GM12878 (cell line): ENCODE results near the gene PLEKHS1. TPM values are rescaled to one million over a fixed set of nuclear protein-coding genes. Genes with fewer than 3 reads are reported as not detected.

Experiments
- ATAC-seq: fragments of 200-7000 bp; cut with Tn5 transposase; 3 replicates; pipeline ENCODE4 v1.9.1; 2020; ENCODE audit warnings: mild to moderate bottlenecking, moderate library complexity
- BruUV-seq: library from RNA; stranded (reverse); fragments of 400-500 nt; replicated peaks from 2 replicates; lab custom pipeline; 2021; lab: Mats Ljungman, UMichigan
- CTCF ChIA-PET: fragments of 300-600 bp; sonication (Branson Sonifier 250); formaldehyde crosslinking; extraction: SDS; loops from one replicate; lab custom pipeline; 2021; ENCODE audit warnings: inconsistent platforms; lab: Yijun Ruan, JAX
- POLR2A ChIA-PET: fragments of 350-600 bp; formaldehyde crosslinking; extraction: SDS; loops from one replicate; lab custom pipeline; 2021; ENCODE audit warnings: inconsistent platforms; lab: Charles Lee
- RAD21 ChIA-PET: fragments of 300-600 bp; sonication (Branson Sonifier 250); formaldehyde crosslinking; loops from one replicate; lab custom pipeline; 2023; ENCODE audit warnings: antibody characterized with exemption; ENCODE audit not compliant: unreplicated experiment; lab: Charles Lee
- SMC1A ChIA-PET: fragments of 300-600 bp; sonication (Branson Sonifier 250); formaldehyde crosslinking; loops from one replicate; lab custom pipeline; 2023; ENCODE audit not compliant: unreplicated experiment, uncharacterized antibody; lab: Charles Lee
- DNase-seq: peaks from one replicate; pipeline ENCODE4 v3.0.0-alpha.2; 2011; ENCODE audit warnings: low read depth, low spot score
- FAIRE-seq: peaks from 3 replicates; lab custom pipeline; 2011; peaks lifted over from hg19 to GRCh38; lab: Jason Lieb, UNC
- H2AFZ ChIP-seq: 2 replicates; pipeline ENCODE4 v1.6.0; 2011; ENCODE audit warnings: low read depth, low read length, control low read depth; ENCODE audit not compliant: control insufficient read depth
- H3K27ac ChIP-seq: 2 replicates; pipeline ENCODE4 v1.5.1; 2011; ENCODE audit warnings: control low read depth; ENCODE audit not compliant: control insufficient read depth, insufficient read depth
- H3K27me3 ChIP-seq, 2 experiments: replicated peaks in 1 of 2; 2 replicates each; pipeline versions ENCODE4 v1.6.0 to v1.6.1; 2011; ENCODE audit warnings: low read length in 1 of 2; ENCODE audit not compliant: control insufficient read depth in 2 of 2, insufficient read depth in 2 of 2
- H3K36me3 ChIP-seq, 2 experiments: 2 replicates each; pipeline ENCODE4 v1.5.1; 2011; ENCODE audit warnings: low read length in 1 of 2; ENCODE audit not compliant: control insufficient read depth in 2 of 2, insufficient read depth in 2 of 2
- H3K4me1 ChIP-seq: 2 replicates; pipeline ENCODE4 v1.6.1; 2011; ENCODE audit warnings: mild to moderate bottlenecking, low read length, moderate library complexity, mixed read lengths; ENCODE audit not compliant: control insufficient read depth, insufficient read depth
- H3K4me2 ChIP-seq: 2 replicates; pipeline ENCODE4 v1.6.0; 2011; ENCODE audit warnings: control low read depth; ENCODE audit not compliant: control insufficient read depth, insufficient read depth
- H3K4me3 ChIP-seq: fragments of 200-600 bp; sonication (generic); 2 replicates; pipeline ENCODE4 v1.5.1; 2016
- H3K79me2 ChIP-seq: 2 replicates; pipeline ENCODE4 v1.6.0; 2011; ENCODE audit warnings: low read length; ENCODE audit not compliant: control insufficient read depth, insufficient read depth
- H3K9ac ChIP-seq: 2 replicates; pipeline ENCODE4 v1.8.0; 2011; ENCODE audit warnings: low read length, control low read depth, mixed read lengths; ENCODE audit not compliant: control insufficient read depth, insufficient read depth
- H3K9me3 ChIP-seq: replicated peaks from 3 replicates; pipeline ENCODE4 v1.5.1; 2011; ENCODE audit warnings: mild to moderate bottlenecking, low read length; ENCODE audit not compliant: control insufficient read depth, insufficient read depth
- H4K20me1 ChIP-seq: 2 replicates; pipeline ENCODE4 v1.6.0; 2011; ENCODE audit not compliant: control insufficient read depth, insufficient read depth
- GATAD2B ChIP-seq: fragments of 450-650 bp; conservative IDR thresholded peaks from 2 replicates; pipeline ENCODE4 v1.6.1; 2017; ENCODE audit warnings: low read depth, mild to moderate bottlenecking, moderate library complexity
- LARP7 ChIP-seq: fragments of 450-650 bp; IDR thresholded peaks from 2 replicates; pipeline ENCODE4 v1.6.1; 2017; ENCODE audit warnings: mild to moderate bottlenecking
- RBBP5 ChIP-seq: fragments of 200-600 bp; sonication (generic); conservative IDR thresholded peaks from 2 replicates; pipeline ENCODE4 v1.6.1; 2016
- SREBF1 ChIP-seq: IDR thresholded peaks from 2 replicates; pipeline ENCODE4 v1.6.1; 2012; ENCODE audit warnings: mild to moderate bottlenecking, low read length
- WGBS: methylation state at CpG from one replicate; pipeline ENCODE4 v1.1.6; 2016; ENCODE audit warnings: low lambda C conversion rate; ENCODE audit not compliant: insufficient replicate concordance, insufficient coverage; ENCODE audit errors: missing lambda C conversion rate; 5-methylcytosine and 5-hydroxymethylcytosine counted together
- in situ Hi-C: fragments of 300-500 bp; cut with MboI; formaldehyde crosslinking; loops from 9 replicates; pipeline ENCODE4 v1.14.3; 2018; ENCODE audit warnings: mixed read lengths
- intact Hi-C: fragments of 100-400 bp; cut with micrococcal nuclease; formaldehyde crosslinking; loops from one replicate; pipeline ENCODE4 v1.14.2; 2022; ENCODE audit not compliant: unreplicated experiment
- polyA plus RNA-seq, 11 experiments: library from polyadenylated mRNA; depleted of rRNA in 4 of 11; unstranded in 6 of 11; stranded (reverse) in 5 of 11; fragments of >200 nt; fragmentation: Nextera tagmentation in 4 of 11; fragmentation: Illumina TruSeq in 1 of 11; extraction: Ambion mirVana in 4 of 11; extraction: Trizol in 1 of 11; gene quantifications; 1 replicate in 1 of 11; 2 replicates in 10 of 11; pipeline versions ENCODE4 v1.2.1 to v1.2.3, GENCODE V29; 2011 to 2016; ENCODE audit warnings: inconsistent platforms in 2 of 11, missing spikeins in 2 of 11, low read depth in 1 of 11
- total RNA-seq, 4 experiments: library from RNA; depleted of rRNA in 3 of 4; stranded (reverse); fragments of >200 nt in 3 of 4; fragmentation: Illumina TruSeq in 1 of 4; extraction: Trizol in 1 of 4; gene quantifications; 2 replicates each; pipeline versions ENCODE4 v1.2.1 to v1.2.3, GENCODE V29; 2013 to 2021
- TF ChIP-seq, protein P1 (sequence below): fragments of 450-650 bp; IDR thresholded peaks from 2 replicates; pipeline ENCODE4 v1.6.1; 2017; ENCODE audit warnings: mild to moderate bottlenecking

Gene PLEKHS1
- total and polyA plus RNA-seq, 10 of the 15 experiments (the other 5 are each of a cell fraction or from before 2014, with no cell fraction given) = 0.04 to 0.17 TPM; not detected in 8

DNA sequence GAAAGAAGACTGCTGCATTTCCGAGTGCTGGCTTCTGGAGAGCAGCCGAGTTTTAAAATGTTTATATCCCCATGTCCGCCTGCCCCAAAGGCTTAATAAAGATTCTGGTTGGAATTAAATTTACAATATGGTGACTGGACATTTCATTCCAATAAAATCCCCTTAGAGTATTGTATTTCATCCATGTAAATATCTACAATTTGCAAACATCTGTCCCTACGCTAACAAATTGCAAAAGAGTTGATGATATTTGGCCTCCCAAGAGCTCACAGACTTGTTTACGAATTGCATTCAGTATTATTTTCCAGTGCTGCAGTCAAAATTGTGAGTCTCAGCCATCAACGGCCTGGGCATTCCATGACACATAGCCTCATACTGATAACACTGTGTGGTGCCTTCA is 50.1 kb downstream of the PLEKHS1 start:
- 86% methylated on average over 6 of the region's 6 CpGs for WGBS
- POLR2A ChIA-PET = no interaction called here
- no TSS peak for BruUV-seq

More for the DNA sequence above, 50.1 kb downstream of the PLEKHS1 start:
- no peaks in the 10 kb centered on the region for H3K9me3 ChIP-seq
- ATAC-seq (no peak), DNase-seq (no peak), FAIRE-seq (no peak)
- RAD21 ChIA-PET = interaction anchor here (0.5 to 13.3 kb wide), 4 partner anchors 71 to 502 kb away, joined by 3 to 157 read pairs (median 4); no protein-coding TSS in a partner anchor
- H2AFZ ChIP-seq = no peak overlapping the region
- intact Hi-C loops = no loop called here
- no peaks in the 10 kb centered on the region for H3K79me2 ChIP-seq
- TF ChIP-seq, protein P1, sequence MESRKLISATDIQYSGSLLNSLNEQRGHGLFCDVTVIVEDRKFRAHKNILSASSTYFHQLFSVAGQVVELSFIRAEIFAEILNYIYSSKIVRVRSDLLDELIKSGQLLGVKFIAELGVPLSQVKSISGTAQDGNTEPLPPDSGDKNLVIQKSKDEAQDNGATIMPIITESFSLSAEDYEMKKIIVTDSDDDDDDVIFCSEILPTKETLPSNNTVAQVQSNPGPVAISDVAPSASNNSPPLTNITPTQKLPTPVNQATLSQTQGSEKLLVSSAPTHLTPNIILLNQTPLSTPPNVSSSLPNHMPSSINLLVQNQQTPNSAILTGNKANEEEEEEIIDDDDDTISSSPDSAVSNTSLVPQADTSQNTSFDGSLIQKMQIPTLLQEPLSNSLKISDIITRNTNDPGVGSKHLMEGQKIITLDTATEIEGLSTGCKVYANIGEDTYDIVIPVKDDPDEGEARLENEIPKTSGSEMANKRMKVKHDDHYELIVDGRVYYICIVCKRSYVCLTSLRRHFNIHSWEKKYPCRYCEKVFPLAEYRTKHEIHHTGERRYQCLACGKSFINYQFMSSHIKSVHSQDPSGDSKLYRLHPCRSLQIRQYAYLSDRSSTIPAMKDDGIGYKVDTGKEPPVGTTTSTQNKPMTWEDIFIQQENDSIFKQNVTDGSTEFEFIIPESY = no peak
- TF ChIP-seq RBBP5 = no peak
- TF ChIP-seq SREBF1 = no peak
- no peak for TF ChIP-seq GATAD2B
- TF ChIP-seq LARP7 = no peak
- no peak overlapping the region for H3K4me2 ChIP-seq
- no peak overlapping the region for H3K9ac ChIP-seq
- CTCF ChIA-PET = interaction anchor here (1.0 to 14.3 kb wide), 6 partner anchors 9 to 305 kb away, joined by 3 to 295 read pairs (median 4); no protein-coding TSS in a partner anchor
- H3K36me3 ChIP-seq = no peaks in the 10 kb centered on the region
- no peak overlapping the region for H3K27ac ChIP-seq
- SMC1A ChIA-PET = interaction anchor here (0.9 to 16.8 kb wide), 11 partner anchors 8 to 305 kb away, joined by 3 to 291 read pairs (median 4); no protein-coding TSS in a partner anchor
- H3K4me3 ChIP-seq = no peak overlapping the region
- in situ Hi-C loops = no loop called here
- no peaks in the 10 kb centered on the region; the same call in 1 of the 2 replicates for H3K4me1 ChIP-seq
- no peaks in the 10 kb centered on the region; a peak in 1 of 4 replicates for H3K27me3 ChIP-seq
- no peaks in the 10 kb centered on the region for H4K20me1 ChIP-seq
